Neuronal stem cell (in vitro differentiated cells): ENCODE data around the gene HNF1B.

Experiments
- DNase-seq: peaks from one replicate; pipeline ENCODE4 v3.0.0-alpha.2; 2013; ENCODE audit warnings: low spot score
- H2AFZ ChIP-seq: one replicate; pipeline ENCODE4 v1.6.1; 2013; ENCODE audit warnings: mild to moderate bottlenecking, low read length, inconsistent platforms
- H2AK5ac ChIP-seq: 2 replicates; pipeline ENCODE4 v1.6.1; 2013; ENCODE audit warnings: low read depth, mild to moderate bottlenecking, inconsistent platforms, low read length, moderate library complexity, mixed read lengths
- H2BK120ac ChIP-seq: 2 replicates; pipeline ENCODE4 v1.6.1; 2013; ENCODE audit warnings: low read depth, mild to moderate bottlenecking, inconsistent platforms, low read length, moderate library complexity, mixed read lengths
- H2BK12ac ChIP-seq: one replicate; pipeline ENCODE4 v1.6.1; 2013; ENCODE audit warnings: low read length, inconsistent platforms
- H2BK15ac ChIP-seq: 2 replicates; pipeline ENCODE4 v1.6.1; 2013; ENCODE audit warnings: mild to moderate bottlenecking, low read length, inconsistent platforms, mixed read lengths
- H2BK5ac ChIP-seq: one replicate; pipeline ENCODE4 v1.6.1; 2013; ENCODE audit warnings: inconsistent platforms, mild to moderate bottlenecking, low read length, moderate library complexity
- H3K14ac ChIP-seq: one replicate; pipeline ENCODE4 v1.6.1; 2013; ENCODE audit warnings: low read length, inconsistent platforms
- H3K18ac ChIP-seq: 2 replicates; pipeline ENCODE4 v1.6.1; 2013; ENCODE audit warnings: low read length, inconsistent platforms
- H3K23ac ChIP-seq: 2 replicates; pipeline ENCODE4 v1.6.1; 2013; ENCODE audit warnings: low read depth, mild to moderate bottlenecking, mixed read lengths, low read length, inconsistent platforms; ENCODE audit not compliant: poor library complexity
- H3K27ac ChIP-seq: replicated peaks from 3 replicates; pipeline ENCODE4 v1.5.1; 2013; ENCODE audit warnings: low read length, inconsistent platforms
- H3K27me3 ChIP-seq, 3 experiments: 2 replicates each; pipeline ENCODE4 v1.6.1; 2013; ENCODE audit warnings: low read length in 3 of 3, mild to moderate bottlenecking in 2 of 3, inconsistent platforms in 1 of 3, low read depth in 1 of 3, mixed read lengths in 1 of 3, moderate library complexity in 1 of 3; ENCODE audit not compliant: control insufficient read depth in 3 of 3, insufficient read depth in 3 of 3
- H3K36me3 ChIP-seq, 2 donors: replicated peaks in 1 of 2; 2 replicates each; pipeline ENCODE4 v1.6.1; 2013; ENCODE audit warnings: low read length in 2 of 2; ENCODE audit not compliant: control insufficient read depth in 2 of 2, insufficient read depth in 2 of 2
- H3K4ac ChIP-seq: 2 replicates; pipeline ENCODE4 v1.6.1; 2013; ENCODE audit warnings: inconsistent platforms, mild to moderate bottlenecking, low read length, moderate library complexity
- H3K4me1 ChIP-seq, 2 donors: 1 replicate in 1 of 2; 2 replicates in 1 of 2; pipeline ENCODE4 v1.6.1; 2013; ENCODE audit warnings: low read length in 2 of 2, low read depth in 1 of 2; ENCODE audit not compliant: control insufficient read depth in 2 of 2, insufficient read depth in 1 of 2
- H3K4me2 ChIP-seq: one replicate; pipeline ENCODE4 v1.6.1; 2013; ENCODE audit warnings: mild to moderate bottlenecking, low read length, inconsistent platforms; ENCODE audit not compliant: insufficient read depth, poor library complexity, severe bottlenecking
- H3K4me3 ChIP-seq, 2 donors: 2 replicates each; pipeline ENCODE4 v1.5.1; 2013; ENCODE audit warnings: low read length in 2 of 2, mild to moderate bottlenecking in 2 of 2, inconsistent platforms in 1 of 2, moderate library complexity in 1 of 2
- H3K79me1 ChIP-seq: one replicate; pipeline ENCODE4 v1.6.1; 2013; ENCODE audit warnings: low read depth, mild to moderate bottlenecking, inconsistent platforms, low read length, moderate library complexity
- H3K9ac ChIP-seq: one replicate; pipeline ENCODE4 v1.6.1; 2013; ENCODE audit warnings: mild to moderate bottlenecking, low read depth, low read length, inconsistent platforms; ENCODE audit not compliant: poor library complexity
- H3K9me3 ChIP-seq, 2 donors: replicated peaks in 1 of 2; 2 replicates each; pipeline versions ENCODE3 to v1.6.1; 2013; ENCODE audit warnings: low read length in 2 of 2, mild to moderate bottlenecking in 2 of 2, inconsistent platforms in 1 of 2, low read depth in 1 of 2, mixed read lengths in 1 of 2, moderate library complexity in 1 of 2; ENCODE audit not compliant: control insufficient read depth in 2 of 2, insufficient read depth in 1 of 2
- H4K8ac ChIP-seq: one replicate; pipeline ENCODE4 v1.6.1; 2013; ENCODE audit warnings: low read depth, mild to moderate bottlenecking, inconsistent platforms, low read length, moderate library complexity
- H4K91ac ChIP-seq: one replicate; pipeline ENCODE4 v1.6.1; 2013; ENCODE audit warnings: low read length, low read depth, mild to moderate bottlenecking, inconsistent platforms; ENCODE audit not compliant: poor library complexity
- WGBS, 2 donors: extraction: QIAGEN DNeasy Blood & Tissue Kit; methylation state at CpG; one replicate each; pipeline ENCODE4 v1.1.7; 2013; ENCODE audit warnings: missing lambda C conversion rate in 2 of 2, mixed read lengths in 1 of 2; ENCODE audit not compliant: insufficient read length in 2 of 2, insufficient replicate concordance in 1 of 2; ENCODE audit errors: extremely low coverage in 2 of 2; 5-methylcytosine and 5-hydroxymethylcytosine counted together

Gene HNF1B

DNA sequence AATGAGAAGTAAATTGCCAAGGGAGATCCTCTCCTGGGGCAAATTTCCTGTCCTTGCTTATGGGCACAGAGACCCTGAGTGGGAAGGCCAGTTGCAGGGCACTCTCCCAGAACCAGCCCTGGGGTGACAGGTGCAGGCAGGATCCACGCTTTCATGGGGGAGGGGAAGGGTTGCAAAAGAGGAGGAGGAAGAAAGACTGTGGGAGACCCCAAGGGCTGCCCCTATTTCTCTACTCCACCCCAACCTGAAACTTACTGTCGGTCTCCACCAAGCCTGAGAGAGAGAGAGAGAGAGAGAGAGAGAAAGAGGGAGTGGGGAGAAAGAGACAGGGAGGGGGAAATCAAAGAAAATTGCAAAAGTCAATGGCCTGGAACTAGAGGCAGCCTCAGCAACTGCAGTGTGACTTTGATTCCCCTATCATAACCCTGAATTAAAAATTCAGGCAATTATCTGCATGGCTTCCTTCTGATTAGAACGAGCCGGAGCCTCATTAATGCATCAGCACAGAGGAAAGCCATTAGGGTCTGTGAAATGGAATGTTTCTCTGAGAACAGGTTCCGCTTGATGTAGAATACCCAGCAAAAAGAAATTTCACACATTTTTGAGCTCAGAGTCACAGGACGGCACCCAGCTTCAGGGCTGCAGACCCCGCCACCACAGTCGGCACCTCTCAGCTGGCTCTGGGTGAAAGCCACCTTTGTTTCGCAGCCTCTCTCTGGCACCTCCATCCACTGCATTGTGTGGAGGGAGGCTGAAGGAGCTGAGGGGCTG is 45.1 kb upstream of the HNF1B start:
- no peaks in the 10 kb centered on the region for H3K79me1 ChIP-seq
- H2AFZ ChIP-seq, result no peak overlapping the region
- H4K8ac ChIP-seq, result no peak overlapping the region
- DNase-seq, result no peak
- H3K9ac ChIP-seq, result no peak overlapping the region
- peaks cover 0 to 5% of the 10 kb centered on the region in 2 donors for H3K4me1 ChIP-seq
- H2BK15ac ChIP-seq, result no peak overlapping the region
- no peak overlapping the region for H3K27ac ChIP-seq
- H3K18ac ChIP-seq, result peak overlapping the region; percentile 12
- no peak overlapping the region for H3K14ac ChIP-seq
- H4K91ac ChIP-seq, result no peak overlapping the region
- H2BK12ac ChIP-seq, result no peak overlapping the region
- no peak overlapping the region for H3K23ac ChIP-seq
- no peak overlapping the region for H2BK120ac ChIP-seq
- H3K9me3 ChIP-seq, result no peaks in the 10 kb centered on the region
- no peaks in the 10 kb centered on the region for H3K27me3 ChIP-seq
- no peak overlapping the region for H2BK5ac ChIP-seq
- no peak overlapping the region for H3K4ac ChIP-seq
- H2AK5ac ChIP-seq, result no peak overlapping the region
- WGBS, 2 donors, result no CpG with 5 or more reads among the region's 9 CpGs
- H3K4me3 ChIP-seq, result peak overlapping the region in 1 of 2 donors; percentile 28
- no peaks in the 10 kb centered on the region for H3K36me3 ChIP-seq
- H3K4me2 ChIP-seq, result no peak overlapping the region

DNA sequence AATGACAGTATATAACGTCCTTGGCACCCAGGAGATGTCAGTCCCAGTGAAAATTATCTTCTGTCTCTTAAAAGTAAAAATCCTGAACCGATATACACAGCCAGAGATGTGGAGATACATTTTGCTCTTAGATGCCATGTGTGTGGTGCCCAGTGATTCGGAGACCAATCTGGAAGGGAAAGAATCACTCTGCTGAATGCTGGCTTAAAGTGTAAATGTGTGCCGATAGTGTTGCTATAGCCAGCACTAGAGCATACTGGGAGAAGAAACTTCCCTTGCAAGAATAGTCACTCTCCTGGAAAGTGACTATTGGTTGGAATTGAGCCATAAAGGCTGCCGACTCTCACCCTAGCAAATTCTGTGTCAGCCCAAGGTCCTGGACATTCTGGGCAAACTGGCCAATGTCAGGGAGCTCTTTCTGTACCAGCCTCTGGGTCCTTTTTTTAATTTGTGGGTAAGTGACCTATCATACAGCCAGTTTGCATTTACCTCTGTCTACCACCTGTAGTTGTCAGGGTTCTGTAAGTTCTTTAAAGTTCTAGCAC is 44.2 kb upstream of the HNF1B start:
- H4K8ac ChIP-seq, result no peak overlapping the region
- no peak overlapping the region for H3K18ac ChIP-seq
- H2BK120ac ChIP-seq, result no peak overlapping the region
- H3K4me3 ChIP-seq, result no peak overlapping the region
- H3K27ac ChIP-seq, result no peak overlapping the region
- H3K4me1 ChIP-seq, result peaks cover 0 to 5% of the 10 kb centered on the region in 2 donors
- H3K36me3 ChIP-seq, result no peaks in the 10 kb centered on the region
- no peaks in the 10 kb centered on the region for H3K9me3 ChIP-seq
- H2AK5ac ChIP-seq, result no peak overlapping the region
- H2BK12ac ChIP-seq, result no peak overlapping the region
- no peak overlapping the region for H2AFZ ChIP-seq
- no peak for DNase-seq
- no peak overlapping the region for H4K91ac ChIP-seq
- no peak overlapping the region for H2BK15ac ChIP-seq
- no peak overlapping the region for H3K14ac ChIP-seq
- H3K27me3 ChIP-seq, result no peaks in the 10 kb centered on the region
- H3K9ac ChIP-seq, result no peak overlapping the region
- no peak overlapping the region for H2BK5ac ChIP-seq
- no peaks in the 10 kb centered on the region for H3K79me1 ChIP-seq
- no peak overlapping the region for H3K4ac ChIP-seq
- no CpG with 5 or more reads among the region's 5 CpGs for WGBS, 2 donors
- H3K23ac ChIP-seq, result no peak overlapping the region
- no peak overlapping the region for H3K4me2 ChIP-seq

DNA sequence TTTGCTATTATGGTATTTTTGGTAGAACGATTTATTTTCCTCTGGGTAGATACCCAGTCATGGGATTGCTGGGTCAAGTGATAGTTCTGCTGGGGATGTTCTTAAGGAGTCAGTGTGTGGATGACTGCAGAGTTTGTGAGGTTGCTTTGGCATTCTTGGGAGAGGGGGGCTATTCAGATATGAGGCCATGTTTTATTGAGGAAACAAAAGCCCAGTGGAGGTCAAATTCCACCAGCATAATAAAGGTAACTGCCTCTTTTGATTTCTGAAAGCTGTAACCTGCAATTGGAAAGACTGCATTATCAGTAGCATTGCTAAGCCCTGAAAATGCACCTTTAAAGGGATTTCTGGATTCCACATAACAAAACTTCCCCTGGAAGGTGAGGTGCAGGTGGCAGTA is 43.7 kb upstream of the HNF1B start:
- H2BK5ac ChIP-seq, result no peak overlapping the region
- no peak overlapping the region for H2BK12ac ChIP-seq
- no peak overlapping the region for H2BK120ac ChIP-seq
- no peak overlapping the region for H3K23ac ChIP-seq
- WGBS, 2 donors, result no CpG with 5 or more reads among the region's 1 CpG
- no peak overlapping the region for H4K91ac ChIP-seq
- H2AK5ac ChIP-seq, result no peak overlapping the region
- peaks cover 0 to 4% of the 10 kb centered on the region in 2 donors for H3K4me1 ChIP-seq
- H3K9me3 ChIP-seq, result no peaks in the 10 kb centered on the region
- no peak overlapping the region for H3K4me3 ChIP-seq
- no peak overlapping the region for H2AFZ ChIP-seq
- no peak overlapping the region for H3K18ac ChIP-seq
- DNase-seq, result no peak
- H3K4me2 ChIP-seq, result no peak overlapping the region
- no peak overlapping the region for H3K27ac ChIP-seq
- H4K8ac ChIP-seq, result no peak overlapping the region
- no peak overlapping the region for H3K9ac ChIP-seq
- H3K36me3 ChIP-seq, result no peaks in the 10 kb centered on the region
- H3K14ac ChIP-seq, result no peak overlapping the region
- H3K4ac ChIP-seq, result no peak overlapping the region
- H3K79me1 ChIP-seq, result no peaks in the 10 kb centered on the region
- no peaks in the 10 kb centered on the region for H3K27me3 ChIP-seq
- no peak overlapping the region for H2BK15ac ChIP-seq

DNA sequence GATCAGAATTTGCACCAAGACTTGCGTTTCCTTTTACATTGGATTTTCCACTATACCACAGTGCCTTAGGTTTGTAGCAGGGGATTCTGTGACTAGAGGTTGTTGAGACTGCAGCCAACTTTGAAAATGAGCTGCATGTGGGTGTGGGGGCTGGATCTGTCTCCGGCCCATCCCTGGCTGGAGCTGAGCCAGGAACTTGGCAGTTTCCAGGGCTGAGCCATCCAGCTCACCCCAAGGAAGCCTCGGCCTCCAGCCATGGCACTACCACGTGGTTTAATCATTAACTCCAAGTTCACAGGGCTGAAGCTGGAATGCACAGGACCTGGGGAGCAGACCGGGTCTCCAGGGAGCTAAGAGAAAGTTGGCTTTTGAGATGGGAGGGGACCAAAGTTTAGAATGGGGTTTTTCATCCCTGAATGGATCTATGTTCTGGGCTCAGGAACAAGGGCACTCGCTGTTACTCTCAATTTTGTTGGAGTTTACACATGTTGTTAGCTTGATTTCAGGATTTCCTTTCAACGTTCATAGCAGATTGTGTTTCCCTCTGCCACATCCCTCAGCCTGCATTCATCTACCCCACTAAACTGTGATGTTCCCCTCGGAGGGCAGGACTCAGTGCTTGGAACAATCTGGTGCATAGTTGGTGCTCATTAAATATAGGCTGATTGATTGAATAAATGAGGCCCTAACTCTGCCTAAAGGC is 42.3 kb upstream of the HNF1B start:
- Histone ChIP-seq H2BK120ac (no peak overlapping the region), H4K91ac (no peak overlapping the region), H3K9me3 (no peaks in the 10 kb centered on the region), H2BK15ac (no peak overlapping the region), H3K79me1 (no peaks in the 10 kb centered on the region), H3K14ac (no peak overlapping the region), H3K4ac (no peak overlapping the region), H3K4me1 (peaks cover 0 to 4% of the 10 kb centered on the region in 2 donors), H3K9ac (no peak overlapping the region), H3K27ac (no peak overlapping the region), H3K23ac (no peak overlapping the region), H2BK5ac (no peak overlapping the region), H3K18ac (no peak overlapping the region), H3K4me2 (no peak overlapping the region), H2BK12ac (no peak overlapping the region), H2AK5ac (no peak overlapping the region), H3K36me3 (no peaks in the 10 kb centered on the region), H3K4me3 (no peak overlapping the region), H2AFZ (no peak overlapping the region), H4K8ac (no peak overlapping the region), H3K27me3 (no peaks in the 10 kb centered on the region)
- DNase-seq, result no peak
- no CpG with 5 or more reads among the region's 8 CpGs for WGBS, 2 donors
